ENCODE data around the gene PPFIA3. TPM values are rescaled to one million over a fixed set of nuclear protein-coding genes. Genes with fewer than 3 reads are reported as not detected.
"Not testable (repeated sequence)": the region's sequence is repeated elsewhere in the genome, so short reads cannot be mapped to it uniquely, and the experiment has no call there.

The PPFIA3 gene
- total RNA-seq (ENCODE audit: low replicate concordance): 15.2 and 17.8 TPM in 2 replicates
- long read RNA-seq: 0 reads

DNA sequence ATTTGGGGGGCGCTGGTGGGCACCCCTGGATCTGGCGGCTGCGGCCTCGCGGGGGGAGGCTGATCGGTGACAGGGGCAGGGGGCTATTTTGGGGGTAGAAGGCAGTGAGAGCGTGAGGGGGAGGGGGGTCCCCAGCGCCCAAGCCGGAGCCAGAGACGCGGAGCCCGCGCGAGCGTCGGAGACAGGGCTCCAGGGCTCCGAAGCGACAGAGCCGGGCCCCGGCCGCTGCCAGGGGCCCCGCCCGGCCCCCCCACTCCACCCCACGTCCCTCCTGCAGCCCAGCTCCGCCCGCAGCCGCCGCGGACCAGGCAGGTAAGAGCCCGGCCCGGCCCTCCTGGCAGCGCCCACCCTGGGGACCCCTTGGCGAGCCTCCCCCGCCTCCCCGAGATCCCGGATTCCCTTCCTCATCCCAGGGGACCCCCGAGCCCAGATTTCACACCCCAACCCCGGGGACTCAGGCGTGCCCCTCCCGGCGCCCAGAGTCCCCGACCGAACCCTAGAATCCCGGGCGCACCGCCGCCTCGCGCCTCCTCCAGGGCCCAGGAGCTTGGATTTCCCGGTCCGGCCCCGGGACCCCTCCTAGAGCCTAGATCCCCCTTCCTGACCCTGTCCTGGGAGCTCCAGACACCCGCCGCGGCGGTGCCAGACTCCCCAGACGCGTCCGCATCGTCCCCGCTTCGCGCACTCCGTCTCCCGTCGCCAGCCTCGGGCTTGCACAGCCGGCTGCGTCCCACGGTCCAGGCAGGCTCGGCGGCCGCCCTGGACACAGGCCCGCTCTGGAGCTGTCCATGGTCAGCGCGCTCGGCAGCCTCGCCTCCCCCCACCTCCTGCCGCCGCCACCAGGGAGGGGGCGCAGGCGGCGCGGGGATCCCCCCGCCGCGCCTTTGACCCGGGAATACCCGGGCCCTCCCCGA lies at the start of gene PPFIA3:
TSS of gene PPFIA3 (plus strand) at position 134 of the 914 bp plus-strand sequence. CDS start 8,330 bp downstream, outside the sequence.
- Mint-ChIP-seq H3K4me3 (peak within 1 kb of the TSS; percentile 87), H3K27ac (peak within 1 kb of the TSS; percentile 86), H3K27me3 (peaks cover 27% of the 10 kb centered on the region), H3K4me1 (ENCODE audit: unreplicated experiment) (peaks cover 21% of the 10 kb centered on the region), H3K9me3 (no peaks in the 10 kb centered on the region), H3K36me3 (no peaks in the 10 kb centered on the region)
- TF ChIP-seq, protein P1, sequence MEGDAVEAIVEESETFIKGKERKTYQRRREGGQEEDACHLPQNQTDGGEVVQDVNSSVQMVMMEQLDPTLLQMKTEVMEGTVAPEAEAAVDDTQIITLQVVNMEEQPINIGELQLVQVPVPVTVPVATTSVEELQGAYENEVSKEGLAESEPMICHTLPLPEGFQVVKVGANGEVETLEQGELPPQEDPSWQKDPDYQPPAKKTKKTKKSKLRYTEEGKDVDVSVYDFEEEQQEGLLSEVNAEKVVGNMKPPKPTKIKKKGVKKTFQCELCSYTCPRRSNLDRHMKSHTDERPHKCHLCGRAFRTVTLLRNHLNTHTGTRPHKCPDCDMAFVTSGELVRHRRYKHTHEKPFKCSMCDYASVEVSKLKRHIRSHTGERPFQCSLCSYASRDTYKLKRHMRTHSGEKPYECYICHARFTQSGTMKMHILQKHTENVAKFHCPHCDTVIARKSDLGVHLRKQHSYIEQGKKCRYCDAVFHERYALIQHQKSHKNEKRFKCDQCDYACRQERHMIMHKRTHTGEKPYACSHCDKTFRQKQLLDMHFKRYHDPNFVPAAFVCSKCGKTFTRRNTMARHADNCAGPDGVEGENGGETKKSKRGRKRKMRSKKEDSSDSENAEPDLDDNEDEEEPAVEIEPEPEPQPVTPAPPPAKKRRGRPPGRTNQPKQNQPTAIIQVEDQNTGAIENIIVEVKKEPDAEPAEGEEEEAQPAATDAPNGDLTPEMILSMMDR (conservative IDR thresholded peaks at IDR 0.05): no peak
- no peak for DNase-seq (ENCODE audit: extremely low spot score, unreplicated experiment)

DNA sequence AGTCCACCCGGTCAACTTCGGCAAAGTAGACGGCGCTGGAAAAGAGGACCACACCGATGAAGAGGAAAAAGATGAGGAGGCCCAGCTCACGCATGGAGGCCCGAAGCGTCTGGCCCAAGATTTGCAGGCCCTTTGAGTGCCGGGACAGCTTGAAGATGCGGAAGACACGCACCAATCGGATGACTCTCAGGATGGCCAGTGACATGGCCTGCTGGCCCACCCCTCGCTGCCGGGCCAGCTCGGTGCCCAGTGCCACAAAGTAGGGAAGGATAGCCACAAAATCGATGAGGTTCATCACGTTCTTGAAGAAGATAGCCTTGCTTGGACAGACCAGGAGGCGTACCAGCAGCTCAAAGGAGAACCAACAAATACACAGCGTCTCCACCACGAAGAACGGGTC lies 48.9 kb upstream of the PPFIA3 start:
- Mint-ChIP-seq H3K27ac (no peak overlapping the region), H3K27me3 (peaks cover 80% of the 10 kb centered on the region), H3K4me1 (ENCODE audit: unreplicated experiment) (peaks cover 29% of the 10 kb centered on the region), H3K9me3 (peaks cover 10% of the 10 kb centered on the region), H3K36me3 (no peaks in the 10 kb centered on the region), H3K4me3 (no peak overlapping the region)
- DNase-seq (ENCODE audit: extremely low spot score, unreplicated experiment): no peak
- TF ChIP-seq, protein P1 (conservative IDR thresholded peaks at IDR 0.05): no peak

DNA sequence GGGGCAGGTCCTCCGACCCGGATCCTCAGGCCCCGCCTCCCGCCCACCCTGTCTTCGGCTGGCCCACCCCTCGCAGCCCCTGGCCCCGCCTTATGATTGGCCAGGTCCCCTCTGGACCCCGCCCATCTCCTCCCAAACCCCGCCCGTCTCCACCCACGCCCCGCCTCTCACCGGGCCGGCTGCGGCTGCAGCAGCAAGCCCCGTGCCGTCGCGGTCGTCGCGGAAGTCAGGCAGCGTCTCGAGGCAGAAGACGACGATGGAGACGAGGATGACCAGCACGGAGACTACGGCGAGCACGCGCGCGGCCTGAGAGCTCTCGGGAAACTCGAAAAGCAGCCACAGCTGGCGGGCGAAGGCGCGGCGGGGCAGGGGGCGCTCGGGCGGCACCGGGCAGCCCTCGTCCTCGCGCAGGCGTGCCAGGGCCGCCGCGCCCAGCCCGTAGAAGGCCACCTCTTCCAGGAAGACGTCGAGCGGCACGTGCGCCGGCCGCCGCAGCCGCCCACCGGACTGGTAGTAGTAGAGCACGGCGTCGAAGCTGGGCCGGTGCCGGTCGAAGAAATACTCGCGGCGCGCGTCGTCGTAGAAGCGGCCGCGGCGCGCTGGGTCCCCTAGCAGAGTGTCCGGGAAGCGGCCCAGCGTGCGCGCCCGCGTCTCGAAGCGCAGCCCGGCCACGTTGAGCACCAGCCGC lies 47.3 kb upstream of the PPFIA3 start:
- TF ChIP-seq, protein P1 (conservative IDR thresholded peaks at IDR 0.05): no peak
- Mint-ChIP-seq H3K27ac (no peak overlapping the region), H3K36me3 (no peaks in the 10 kb centered on the region), H3K4me1 (ENCODE audit: unreplicated experiment) (peaks cover 16% of the 10 kb centered on the region), H3K9me3 (peaks cover 10% of the 10 kb centered on the region), H3K27me3 (peaks cover 68% of the 10 kb centered on the region), H3K4me3 (peak overlapping the region; percentile 47)
- no peak for DNase-seq (ENCODE audit: extremely low spot score, unreplicated experiment)

DNA sequence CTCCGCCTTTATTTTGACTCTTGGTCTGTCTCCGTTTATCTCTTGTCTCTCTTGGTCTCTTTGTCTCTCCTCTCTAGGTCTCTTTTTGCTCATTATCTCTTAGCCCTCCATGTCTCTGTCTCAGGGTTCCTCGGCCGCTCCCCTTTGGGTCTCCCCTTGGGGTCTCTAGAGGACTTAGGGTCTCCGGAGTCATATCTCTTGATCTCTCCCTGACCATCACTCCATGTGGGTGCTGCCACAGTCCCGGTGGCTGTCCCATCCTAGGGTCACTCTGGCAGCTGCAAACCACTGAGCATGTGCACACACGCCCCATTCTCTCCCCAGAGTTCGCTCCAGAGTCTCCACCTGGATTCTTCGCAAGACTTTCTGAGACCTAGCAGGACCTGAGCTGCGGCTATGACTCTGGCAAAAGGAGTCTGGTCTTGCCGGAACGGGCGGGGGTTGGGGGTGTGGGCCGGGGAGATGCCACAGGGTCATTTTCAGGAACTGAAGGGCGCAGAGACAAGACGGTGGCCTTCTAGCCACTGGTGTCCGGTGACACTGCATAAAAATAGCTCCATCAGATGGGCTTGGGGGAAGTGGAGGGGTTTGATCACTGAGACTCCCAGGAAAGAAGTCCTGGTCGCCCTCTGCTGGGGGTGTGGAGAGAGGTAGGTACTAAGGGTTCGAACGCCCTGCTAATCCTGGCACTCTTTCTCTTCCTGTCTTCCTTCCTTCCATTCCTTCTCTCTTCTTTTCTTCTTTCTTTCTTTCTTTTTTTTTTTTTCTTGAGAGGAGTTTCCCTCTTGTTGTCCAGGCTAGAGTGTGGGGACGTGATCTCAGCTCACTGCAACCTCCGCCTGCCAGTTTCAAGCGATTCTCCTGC lies 45.6 kb upstream of the PPFIA3 start:
- H3K27ac Mint-ChIP-seq: peak overlapping the region; percentile 22
- H3K27me3 Mint-ChIP-seq: peaks cover 55% of the 10 kb centered on the region
- DNase-seq (ENCODE audit: extremely low spot score, unreplicated experiment): no peak
- peak overlapping the region; percentile 67 for H3K4me3 Mint-ChIP-seq
- H3K9me3 Mint-ChIP-seq: peaks cover 10% of the 10 kb centered on the region
- H3K4me1 Mint-ChIP-seq (ENCODE audit: unreplicated experiment): peaks cover 10% of the 10 kb centered on the region
- TF ChIP-seq, protein P1 (conservative IDR thresholded peaks at IDR 0.05): peak; percentile 36
- no peaks in the 10 kb centered on the region for H3K36me3 Mint-ChIP-seq

DNA sequence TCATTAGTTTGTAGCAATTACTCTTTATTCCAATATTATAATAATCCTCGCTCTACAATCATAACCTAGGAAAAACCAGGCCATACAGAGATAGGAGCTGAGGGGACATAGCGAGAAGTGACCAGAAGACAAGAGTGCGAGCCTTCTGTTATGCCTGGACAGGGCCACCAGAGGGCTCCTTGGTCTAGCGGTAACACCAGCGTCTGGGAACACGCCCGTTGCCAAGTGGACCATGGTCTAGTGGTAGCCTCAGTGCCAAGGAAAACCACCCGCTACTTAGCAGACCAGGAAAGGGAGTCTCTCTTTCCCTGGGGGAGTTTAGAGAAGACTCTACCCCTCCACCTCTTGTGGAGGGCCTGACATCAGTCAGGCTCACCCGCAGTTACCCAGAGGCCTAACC lies 44.5 kb upstream of the PPFIA3 start:
- H3K27ac Mint-ChIP-seq; H3K36me3 Mint-ChIP-seq; DNase-seq (ENCODE audit: extremely low spot score, unreplicated experiment); H3K4me3 Mint-ChIP-seq; H3K9me3 Mint-ChIP-seq: not testable (repeated sequence)
- H3K27me3 Mint-ChIP-seq: peaks cover 45% of the 10 kb centered on the region
- peaks cover 10% of the 10 kb centered on the region for H3K4me1 Mint-ChIP-seq (ENCODE audit: unreplicated experiment)
- TF ChIP-seq, protein P1 (conservative IDR thresholded peaks at IDR 0.05): peak; percentile 80

All from type B pancreatic cell (in vitro differentiated cells).